KMS-11 (cell line): ENCODE data around the gene TMC5.

Source experiments
- H2AFZ ChIP-seq: fragments of 200-600 bp; sonication (generic); 2 replicates; pipeline ENCODE4 v1.6.1; 2016; ENCODE audit warnings: antibody characterized with exemption, mixed run types, low read depth
- H3K27ac ChIP-seq: fragments of 200-600 bp; sonication (generic); 2 replicates; pipeline ENCODE4 v1.6.1; 2016; ENCODE audit warnings: mild to moderate bottlenecking, mixed run types
- H3K27me3 ChIP-seq: fragments of 200-600 bp; sonication (generic); 2 replicates; pipeline ENCODE4 v1.6.1; 2017; ENCODE audit warnings: mild to moderate bottlenecking, low read depth, mixed run types, moderate library complexity; ENCODE audit not compliant: insufficient read depth
- H3K36me3 ChIP-seq: fragments of 200-600 bp; sonication (generic); 2 replicates; pipeline ENCODE4 v1.6.1; 2017; ENCODE audit warnings: mild to moderate bottlenecking, mixed run types; ENCODE audit not compliant: insufficient read depth
- H3K4me1 ChIP-seq: fragments of 200-600 bp; sonication (generic); 2 replicates; pipeline ENCODE4 v1.6.1; 2016; ENCODE audit warnings: mild to moderate bottlenecking, low read depth, mixed run types; ENCODE audit not compliant: poor library complexity, severe bottlenecking
- H3K4me2 ChIP-seq: fragments of 200-600 bp; sonication (generic); 2 replicates; pipeline ENCODE4 v1.7.0; 2016; ENCODE audit warnings: mild to moderate bottlenecking, mixed run types
- H3K4me3 ChIP-seq: fragments of 200-600 bp; sonication (generic); IDR thresholded peaks from 2 replicates; pipeline ENCODE4 v1.6.1; 2017; ENCODE audit warnings: low read depth, low read length, mixed read lengths; ENCODE audit not compliant: insufficient read depth
- H3K79me2 ChIP-seq: fragments of 200-600 bp; sonication (generic); 2 replicates; pipeline ENCODE4 v1.6.1; 2016; ENCODE audit warnings: low read depth, mixed run types; ENCODE audit not compliant: insufficient read depth
- H3K9ac ChIP-seq: fragments of 200-600 bp; sonication (generic); 2 replicates; pipeline ENCODE4 v1.6.1; 2016; ENCODE audit warnings: mild to moderate bottlenecking, mixed run types
- H4K20me1 ChIP-seq: fragments of 200-600 bp; sonication (generic); 2 replicates; pipeline ENCODE4 v1.6.1; 2016; ENCODE audit warnings: mild to moderate bottlenecking, mixed run types; ENCODE audit not compliant: insufficient read depth
- CTCF ChIP-seq: fragments of 200-600 bp; sonication (generic); conservative IDR thresholded peaks from 2 replicates; pipeline ENCODE4 v1.6.1; 2017; ENCODE audit warnings: low read depth, mild to moderate bottlenecking, antibody characterized with exemption, low read length, moderate library complexity, mixed read lengths

The TMC5 gene

GRCh38 chr16:19486750-19487325 lies 69.2 kb downstream of the TMC5 start:
- H3K4me1 ChIP-seq, result no peaks in the 10 kb centered on the region
- H3K79me2 ChIP-seq, result no peaks in the 10 kb centered on the region
- H3K27ac ChIP-seq, result no peak overlapping the region
- no peaks in the 10 kb centered on the region for H3K36me3 ChIP-seq
- TF ChIP-seq CTCF, result no peak
- H3K27me3 ChIP-seq, result no peaks in the 10 kb centered on the region
- H3K4me2 ChIP-seq, result no peak overlapping the region
- no peak overlapping the region for H3K9ac ChIP-seq
- no peak overlapping the region for H2AFZ ChIP-seq
- H3K4me3 ChIP-seq, result no peak overlapping the region
- H4K20me1 ChIP-seq, result no peaks in the 10 kb centered on the region

- no peak overlapping the region for H3K4me3 ChIP-seq
- no peak for TF ChIP-seq CTCF
- H3K4me1 ChIP-seq, result no peaks in the 10 kb centered on the region
- no peaks in the 10 kb centered on the region for H3K27me3 ChIP-seq
- H3K27ac ChIP-seq, result no peak overlapping the region
- H3K79me2 ChIP-seq, result no peaks in the 10 kb centered on the region
- no peaks in the 10 kb centered on the region for H4K20me1 ChIP-seq
- no peak overlapping the region for H3K9ac ChIP-seq
- no peak overlapping the region for H2AFZ ChIP-seq
- no peaks in the 10 kb centered on the region for H3K36me3 ChIP-seq
- H3K4me2 ChIP-seq, result no peak overlapping the region
Observed at GRCh38 chr16:19488213-19488640, 70.5 kb downstream of the TMC5 start.

GRCh38 chr16:19490619-19491018 lies 72.9 kb downstream of the TMC5 start:
- H4K20me1 ChIP-seq, result no peaks in the 10 kb centered on the region
- H3K79me2 ChIP-seq, result no peaks in the 10 kb centered on the region
- no peaks in the 10 kb centered on the region for H3K36me3 ChIP-seq
- H3K4me2 ChIP-seq, result no peak overlapping the region
- H3K27ac ChIP-seq, result no peak overlapping the region
- no peak overlapping the region for H3K4me3 ChIP-seq
- H3K9ac ChIP-seq, result no peak overlapping the region
- no peak overlapping the region for H2AFZ ChIP-seq
- TF ChIP-seq CTCF, result no peak
- H3K27me3 ChIP-seq, result no peaks in the 10 kb centered on the region
- no peaks in the 10 kb centered on the region for H3K4me1 ChIP-seq

GRCh38 chr16:19497176-19497575 lies 79.5 kb downstream of the TMC5 start:
- Histone ChIP-seq H2AFZ (no peak overlapping the region), H3K79me2 (no peaks in the 10 kb centered on the region), H3K36me3 (no peaks in the 10 kb centered on the region), H3K4me1 (no peaks in the 10 kb centered on the region), H3K4me3 (no peak overlapping the region), H3K4me2 (no peak overlapping the region), H3K9ac (no peak overlapping the region), H3K27me3 (no peaks in the 10 kb centered on the region), H3K27ac (no peak overlapping the region), H4K20me1 (no peaks in the 10 kb centered on the region)
- TF ChIP-seq CTCF, result no peak
